ENCODE results near the gene CELSR3.

Gene CELSR3

DNA sequence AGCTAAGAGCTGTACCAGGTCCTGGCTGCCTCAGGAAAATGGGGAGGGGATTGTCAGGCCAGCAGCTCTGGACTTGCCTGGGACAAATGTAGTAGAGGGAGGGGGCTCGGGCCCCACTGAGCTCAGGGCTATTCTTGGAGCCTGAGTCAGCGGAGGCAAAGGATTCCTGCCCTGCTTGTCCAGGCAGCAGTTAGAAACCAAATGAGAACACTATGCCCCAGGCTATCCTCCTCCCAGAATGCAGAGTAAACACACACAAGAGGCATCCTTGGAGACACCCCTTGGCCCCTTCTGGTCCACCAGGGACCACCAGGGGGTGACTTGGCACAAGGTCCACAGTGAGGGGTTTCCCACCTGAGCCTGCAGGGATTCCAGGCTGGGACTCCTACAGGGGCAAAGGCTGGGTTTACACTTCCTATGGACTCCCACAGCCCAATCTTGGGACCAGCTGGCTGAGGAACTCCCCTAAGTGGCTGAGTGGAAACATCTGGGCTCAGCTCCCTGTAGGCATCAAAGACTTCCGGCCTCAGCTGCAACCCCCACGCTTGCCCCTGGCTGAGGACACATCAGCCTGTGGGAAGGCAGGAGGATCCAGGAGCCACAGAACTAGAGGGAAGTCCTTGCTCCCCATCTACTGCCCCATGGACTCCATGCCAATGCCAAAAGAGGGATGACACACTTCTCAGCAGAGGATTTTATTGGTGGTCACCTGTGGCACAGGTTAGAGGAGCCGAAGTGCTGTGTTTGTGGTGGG, 64.2 kb downstream of the CELSR3 start:
- DNase-seq = no peak

DNA sequence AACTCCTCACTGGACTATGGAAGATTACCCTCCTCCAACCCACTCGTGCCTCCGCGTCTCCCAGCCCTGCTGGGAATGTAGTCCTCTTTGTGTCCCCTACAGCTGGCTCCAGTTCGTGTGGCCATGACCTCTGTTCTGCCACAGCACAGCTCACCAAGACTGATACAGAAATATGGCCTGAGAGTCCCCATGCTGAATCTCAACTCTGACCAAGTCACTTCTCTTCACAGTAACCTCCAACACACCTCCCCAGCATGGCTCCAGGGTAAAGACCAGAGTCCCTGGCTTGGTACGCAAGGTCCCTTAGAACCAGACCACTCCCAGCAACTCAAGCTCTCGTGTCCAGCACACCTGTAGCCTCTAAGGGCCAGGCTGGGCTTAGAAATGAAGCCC, 65.3 kb downstream of the CELSR3 start:
- no peak for DNase-seq

DNA sequence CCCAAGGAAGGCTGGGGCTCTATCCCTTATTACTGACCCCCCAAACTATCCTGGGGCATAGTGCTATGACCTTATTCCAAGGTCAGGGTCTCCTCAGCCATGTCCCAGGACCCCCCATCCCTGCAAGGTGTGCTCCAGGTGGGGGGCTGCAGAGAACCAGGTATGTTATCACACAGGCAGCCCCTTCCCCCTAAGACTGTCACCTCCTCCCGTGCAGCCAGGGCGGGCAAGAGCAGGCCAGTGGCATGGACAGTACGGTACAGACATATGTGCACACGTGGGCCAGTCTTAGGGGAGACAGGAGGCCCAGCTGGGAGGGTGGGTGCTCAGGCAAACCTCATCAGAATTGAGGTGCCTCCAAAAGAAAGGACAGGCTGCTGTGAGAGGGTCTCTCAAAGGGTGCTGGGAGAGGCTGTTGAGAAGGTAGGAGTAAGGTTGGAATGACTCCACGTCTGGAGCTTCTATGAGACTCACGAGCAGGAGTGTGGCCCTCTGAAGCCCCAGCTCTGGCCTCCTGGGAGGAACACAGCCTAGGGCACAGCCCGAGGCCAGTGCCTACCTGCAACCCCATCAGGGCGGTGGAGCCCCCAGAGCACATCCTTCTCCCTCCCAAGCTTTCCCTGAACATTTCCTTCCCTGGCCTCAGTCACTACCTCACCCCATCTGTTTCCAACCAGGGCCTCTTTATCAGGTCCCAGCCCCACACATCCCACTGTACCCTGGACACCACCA, 65.8 kb downstream of the CELSR3 start:
- DNase-seq = no peak

DNA sequence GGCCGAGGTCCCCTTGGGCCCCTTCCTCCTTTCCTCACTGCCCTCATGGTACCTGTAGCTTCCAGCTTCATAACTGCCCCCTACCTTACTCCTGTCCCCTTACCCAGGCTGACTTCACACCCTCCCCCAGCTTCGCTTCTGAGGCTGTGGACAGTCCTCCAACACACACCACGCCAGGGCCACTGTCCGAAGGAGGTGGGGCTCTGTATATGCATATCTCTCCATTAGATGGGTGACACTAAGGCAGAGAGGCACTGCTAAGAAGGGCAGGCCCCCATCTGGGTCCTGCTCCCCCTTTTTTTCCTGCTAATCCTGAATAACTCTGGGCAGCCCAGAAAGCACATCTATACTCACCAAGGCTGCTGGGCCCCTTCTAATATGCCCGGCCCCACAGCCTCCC, 66.5 kb downstream of the CELSR3 start:
- no peak for DNase-seq

- no peak for DNase-seq
Observed at GRCh38 chr3:48595526-48596121, 67.1 kb downstream of the CELSR3 start.

DNA sequence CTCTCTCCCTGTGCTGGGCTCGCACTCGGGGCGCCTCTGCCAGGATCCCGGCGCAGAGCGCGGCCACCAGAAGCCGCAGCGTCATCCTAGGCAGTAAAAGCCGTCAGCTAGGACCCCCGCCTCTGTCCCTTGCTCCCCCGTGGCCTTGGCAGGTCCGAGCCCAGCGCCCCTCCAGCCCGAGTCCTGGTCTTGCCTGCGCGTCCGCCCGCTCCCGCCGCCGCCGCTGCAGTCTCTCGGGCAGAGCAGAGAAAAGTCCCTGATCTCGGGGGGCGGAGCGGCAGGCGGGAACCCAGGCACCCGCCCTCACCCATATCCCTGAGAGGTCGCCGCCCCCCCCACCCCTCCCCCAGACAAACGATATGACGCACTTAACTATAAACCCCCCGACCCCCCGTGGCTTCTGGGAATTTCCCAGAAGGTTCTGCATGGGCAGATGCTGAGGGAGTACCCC, 67.6 kb downstream of the CELSR3 start, which contains the start of gene COL7A1:
Gene COL7A1, minus strand, starts transcription at position 255 of the 451 bp plus-strand sequence. Its CDS starts 170 bp downstream, at position 85.
- no peak for DNase-seq

GRCh38 chr3:48594417-48595049, 68.2 kb downstream of the CELSR3 start:
- no peak for DNase-seq

GRCh38 chr3:48593337-48593736, 69.3 kb downstream of the CELSR3 start:
- DNase-seq = no peak

- no peak for DNase-seq
Observed at GRCh38 chr3:48592519-48593087, 70.1 kb downstream of the CELSR3 start.

DNA sequence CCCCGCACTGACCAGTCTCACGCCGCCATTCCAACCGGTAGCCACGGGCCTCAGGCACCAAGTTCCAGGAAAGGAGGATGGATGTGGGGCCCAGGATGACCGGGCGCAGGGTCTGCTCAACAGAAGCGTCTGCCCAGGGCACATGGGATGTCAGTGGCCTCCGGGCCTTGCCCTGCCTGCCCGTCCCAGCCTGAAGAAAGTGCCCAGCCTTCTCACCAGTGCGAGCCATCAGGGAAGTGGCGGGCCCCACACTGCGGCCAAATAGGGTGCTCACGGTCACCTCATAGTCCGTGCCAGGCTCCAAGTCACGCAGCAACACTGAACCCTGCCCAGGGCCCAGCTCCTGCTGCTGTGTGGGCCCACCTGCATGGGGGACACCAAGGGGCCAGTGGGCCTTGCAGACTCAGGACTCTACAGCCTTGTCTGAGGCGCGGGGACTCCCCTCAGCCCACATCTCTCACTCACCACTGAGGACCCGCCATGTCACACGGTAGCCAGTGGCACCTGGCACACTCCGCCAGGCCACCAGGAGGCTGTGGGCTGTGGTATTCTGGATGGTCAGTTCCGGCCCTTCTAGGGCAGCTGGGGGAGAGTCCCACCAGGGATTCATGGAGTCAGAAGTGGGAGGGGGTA, 70.7 kb downstream of the CELSR3 start:
- no peak for DNase-seq

GRCh38 chr3:48591436-48591835, 71.2 kb downstream of the CELSR3 start:
- DNase-seq = no peak

DNA sequence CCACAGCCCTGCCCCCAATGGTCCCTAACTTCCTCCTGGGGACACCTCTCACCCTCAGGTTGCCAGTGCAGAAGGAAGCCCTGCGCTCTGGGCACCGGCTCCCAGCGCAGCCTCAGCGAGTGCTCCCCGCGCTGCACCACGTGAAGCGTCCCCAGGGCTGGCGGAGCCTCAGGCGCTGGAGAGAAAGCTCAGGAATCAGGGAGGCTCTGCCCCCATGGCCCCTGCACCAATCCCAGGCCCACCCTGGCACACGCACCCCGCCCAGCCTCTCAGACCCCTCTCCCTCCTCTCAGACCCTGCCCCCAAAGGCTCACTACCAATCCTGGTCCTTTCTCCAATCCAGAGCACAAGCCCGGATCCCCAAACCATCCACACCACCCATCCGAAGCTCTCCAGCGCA, 74.5 kb downstream of the CELSR3 start:
- no peak for DNase-seq

DNA sequence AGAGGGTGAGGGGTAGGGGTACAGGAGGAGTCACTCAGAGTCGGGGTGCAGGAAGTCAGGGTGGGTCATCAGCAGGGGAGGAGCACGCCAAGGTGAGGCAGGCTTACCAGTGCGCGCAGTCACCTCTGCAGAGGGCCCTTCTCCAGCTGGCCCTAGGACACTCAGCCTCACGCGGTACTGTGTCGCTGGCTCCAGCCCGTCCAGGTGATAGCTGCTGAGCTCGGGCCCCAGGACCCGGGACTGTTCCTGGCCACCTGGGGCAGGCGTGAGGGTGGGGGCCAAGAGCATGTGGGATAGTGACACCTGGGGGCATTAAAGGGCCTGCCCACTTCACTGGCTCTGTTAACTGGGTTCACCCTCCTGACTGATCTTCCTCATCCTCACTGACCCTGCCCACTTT, 75.0 kb downstream of the CELSR3 start:
- DNase-seq = no peak
